Prostate gland (tissue), 2 donors: ENCODE results near the gene PLCB3.

Experiments used
- CTCF ChIP-seq, 4 experiments: fragments of 200-600 bp in 2 of 4; fragments of 450-650 bp in 2 of 4; sonication (generic) in 2 of 4; IDR thresholded peaks; 1 replicate in 3 of 4; 2 replicates in 1 of 4; pipeline ENCODE4 v1.5.1; 2016 to 2019; ENCODE audit warnings: antibody characterized with exemption in 4 of 4, mild to moderate bottlenecking in 2 of 4, moderate library complexity in 2 of 4
- POLR2A ChIP-seq: fragments of 450-650 bp; IDR thresholded peaks from one replicate; pipeline ENCODE4 v1.6.1; 2016; ENCODE audit warnings: antibody characterized with exemption, mild to moderate bottlenecking

DNA sequence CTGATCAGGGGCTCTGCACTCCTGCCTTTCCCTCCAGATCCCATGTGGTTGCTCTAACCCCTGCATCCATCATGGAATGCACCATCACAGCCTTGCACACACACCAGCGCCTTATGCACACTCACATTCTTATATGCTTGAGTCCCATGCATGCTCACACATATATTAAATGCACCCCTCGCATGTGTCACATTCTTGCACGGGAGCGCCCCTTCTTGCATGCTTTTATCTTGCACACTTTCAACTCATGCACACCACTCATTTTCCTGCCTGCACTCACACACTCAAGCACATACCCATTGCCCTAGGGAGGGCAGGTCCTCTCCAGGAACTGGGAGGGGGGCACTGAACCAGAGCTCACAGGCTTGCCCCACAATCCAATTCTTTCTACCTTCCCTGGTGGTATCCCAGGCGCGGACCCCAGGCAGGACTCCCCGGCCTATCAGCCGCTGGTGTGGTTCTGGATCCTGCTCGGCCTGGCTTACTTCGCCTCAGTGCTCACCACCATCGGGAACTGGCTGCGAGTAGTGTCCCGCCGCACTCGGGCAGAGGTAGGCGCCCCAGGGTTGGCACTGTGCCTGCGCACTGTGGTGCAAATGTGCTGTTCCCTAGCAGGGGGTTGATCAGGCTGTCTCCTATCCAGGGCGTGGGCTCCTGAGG lies 46.5 kb downstream of the PLCB3 start:
- no peak for TF ChIP-seq CTCF (IDR thresholded peaks at IDR 0.05)
- TF ChIP-seq POLR2A = no peak
